Measurements from ENCODE around the gene GRID1.
"Not testable (repeated sequence)": the region's sequence is repeated elsewhere in the genome, so short reads cannot be mapped to it uniquely, and the experiment has no call there.

The GRID1 gene

GRCh38 chr10:86138551-86139065 is 228.0 kb downstream of the GRID1 start:
- DNase-seq (ENCODE audit: low spot score): no peak

- DNase-seq (ENCODE audit: low spot score): no peak
These were observed 229.0 kb downstream of the GRID1 start for GRCh38 chr10:86137561-86137960.

GRCh38 chr10:86136934-86137333 is 229.7 kb downstream of the GRID1 start:
- DNase-seq (ENCODE audit: low spot score): no peak

GRCh38 chr10:86135191-86135590 is 231.4 kb downstream of the GRID1 start:
- no peak for DNase-seq (ENCODE audit: low spot score)

- DNase-seq (ENCODE audit: low spot score): no peak
These were observed 235.7 kb downstream of the GRID1 start for GRCh38 chr10:86130737-86131475.

- no peak for DNase-seq (ENCODE audit: low spot score)
These were observed 236.6 kb downstream of the GRID1 start for GRCh38 chr10:86130041-86130440.

GRCh38 chr10:86128360-86128759 is 238.2 kb downstream of the GRID1 start:
- DNase-seq (ENCODE audit: low spot score): no peak

- DNase-seq (ENCODE audit: low spot score): no peak
These were observed 239.2 kb downstream of the GRID1 start for GRCh38 chr10:86127274-86127819.

- DNase-seq (ENCODE audit: low spot score): no peak
These were observed 241.9 kb downstream of the GRID1 start for GRCh38 chr10:86124734-86125133.

- no peak for DNase-seq (ENCODE audit: low spot score)
These were observed 242.9 kb downstream of the GRID1 start for GRCh38 chr10:86123715-86124114.

GRCh38 chr10:86123304-86123703 is 243.3 kb downstream of the GRID1 start:
- no peak for DNase-seq (ENCODE audit: low spot score)

- no peak for DNase-seq (ENCODE audit: low spot score)
These were observed 243.9 kb downstream of the GRID1 start for GRCh38 chr10:86122646-86123045.

GRCh38 chr10:86121200-86121599 is 245.4 kb downstream of the GRID1 start:
- DNase-seq (ENCODE audit: low spot score): no peak

GRCh38 chr10:86117051-86117450 is 249.5 kb downstream of the GRID1 start:
- no peak for DNase-seq (ENCODE audit: low spot score)

- no peak for DNase-seq (ENCODE audit: low spot score)
These were observed 252.6 kb downstream of the GRID1 start for GRCh38 chr10:86113983-86114382.

GRCh38 chr10:86113501-86113900 is 253.1 kb downstream of the GRID1 start:
- no peak for DNase-seq (ENCODE audit: low spot score)

GRCh38 chr10:86113044-86113443 is 253.6 kb downstream of the GRID1 start:
- DNase-seq (ENCODE audit: low spot score): no peak

GRCh38 chr10:86111902-86112545 is 254.6 kb downstream of the GRID1 start:
- no peak for DNase-seq (ENCODE audit: low spot score)

- no peak for DNase-seq (ENCODE audit: low spot score)
These were observed 256.3 kb downstream of the GRID1 start for GRCh38 chr10:86110156-86110786.

- no peak for DNase-seq (ENCODE audit: low spot score)
These were observed 257.2 kb downstream of the GRID1 start for GRCh38 chr10:86109421-86109820.

GRCh38 chr10:86108696-86109095 is 257.9 kb downstream of the GRID1 start:
- DNase-seq (ENCODE audit: low spot score): no peak

GRCh38 chr10:86107611-86108310 is 258.8 kb downstream of the GRID1 start:
- DNase-seq (ENCODE audit: low spot score): not testable (repeated sequence)
